ENCODE results near the gene CBFA2T2. TPM values are rescaled to one million over a fixed set of nuclear protein-coding genes. Genes with fewer than 3 reads are reported as not detected.

Gene CBFA2T2
- total and polyA plus RNA-seq, 10 of the 15 experiments (the other 5 are each of a cell fraction or from before 2014, with no cell fraction given): 0.61 to 8.6 (median 5.5) TPM

- TF ChIP-seq BCL3 (IDR thresholded peaks at IDR 0.05; ENCODE audit: borderline replicate concordance, insufficient read depth, low read depth, low read length, poor library complexity, severe bottlenecking) (no peak), PML (IDR thresholded peaks at IDR 0.05; ENCODE audit: low read length) (no peak), CHD1 (IDR thresholded peaks at IDR 0.05; ENCODE audit: low read depth, low read length) (peak; percentile 38; the same call in 1 of the 2 replicates), RAD21 (IDR thresholded peaks at IDR 0.05; ENCODE audit: insufficient read depth, low read depth, low read length) (peak; percentile 93), TBL1XR1 (IDR thresholded peaks at IDR 0.05; ENCODE audit: low read depth, low read length) (no peak), NFIC (IDR thresholded peaks at IDR 0.05; ENCODE audit: low read depth, low read length) (no peak), CUX1 (IDR thresholded peaks at IDR 0.05; ENCODE audit: insufficient replicate concordance, low read depth, low read length) (no peak), NKRF (conservative IDR thresholded peaks at IDR 0.05) (0 out of 2 replicates have a peak, but pooled peaks have one; percentile 33), RB1 (IDR thresholded peaks at IDR 0.05; ENCODE audit: borderline replicate concordance) (peak; percentile 88), TCF3 (IDR thresholded peaks at IDR 0.05; ENCODE audit: borderline replicate concordance, insufficient read depth, low read depth, low read length) (0 out of 2 replicates have a peak, but pooled peaks have one; percentile 25), GATAD2B (conservative IDR thresholded peaks at IDR 0.05; ENCODE audit: low read depth) (peak; percentile 59), LARP7 (IDR thresholded peaks at IDR 0.05) (0 out of 2 replicates have a peak, but pooled peaks have one; percentile 27), CTCF (IDR thresholded peaks at IDR 0.05 in 2 of 3, conservative IDR thresholded peaks at IDR 0.05 in 1 of 3; ENCODE audit: control insufficient read depth in 2 of 3, extremely low read depth in 1 of 3, insufficient read depth in 1 of 3, low read depth in 3 of 3, low read length in 3 of 3) (peak; percentile 92 to 99 (median 96); a peak in 5 of 6 replicates), POLR2A (IDR thresholded peaks at IDR 0.05; ENCODE audit: low read depth, low read length) (peak; percentile 45; the same call in 1 of the 2 replicates), USF1 (IDR thresholded peaks at IDR 0.05; ENCODE audit: borderline replicate concordance, extremely low read length, insufficient read depth, low read depth, low read length) (no peak), ZSCAN29 (IDR thresholded peaks at IDR 0.05) (peak; percentile 51; the same call in 1 of the 2 replicates), MTA3 (IDR thresholded peaks at IDR 0.05; ENCODE audit: borderline replicate concordance, low read length) (no peak)
Observed at GRCh38 chr20:33667676-33668465, 178.0 kb downstream of the CBFA2T2 start (continued).
